ENCODE results near the gene ALDH1B1.

Gene ALDH1B1

DNA sequence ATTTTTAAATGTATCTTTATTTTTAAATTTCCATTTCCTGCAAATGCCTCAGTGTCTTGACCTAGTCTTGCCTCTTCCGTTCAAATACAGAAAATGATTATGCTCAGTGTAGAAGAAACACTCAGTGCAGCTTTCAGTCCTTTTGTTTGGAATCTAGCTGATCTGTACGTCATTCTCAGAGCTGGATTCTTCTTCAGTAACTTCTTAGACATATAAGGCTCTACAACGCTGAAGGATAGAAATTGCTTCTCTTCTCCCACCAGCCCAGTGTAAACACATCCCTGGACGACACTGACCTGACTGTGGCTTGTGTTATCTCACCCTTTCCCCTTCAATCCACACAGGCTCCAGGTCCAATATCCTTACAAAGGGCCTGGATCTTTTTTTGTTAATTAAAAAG is 3.2 kb upstream of the ALDH1B1 start:
- no peak overlapping the region for H3K27ac ChIP-seq
- TF ChIP-seq ZFX (IDR thresholded peaks at IDR 0.05), result no peak
- TF ChIP-seq, protein P1, sequence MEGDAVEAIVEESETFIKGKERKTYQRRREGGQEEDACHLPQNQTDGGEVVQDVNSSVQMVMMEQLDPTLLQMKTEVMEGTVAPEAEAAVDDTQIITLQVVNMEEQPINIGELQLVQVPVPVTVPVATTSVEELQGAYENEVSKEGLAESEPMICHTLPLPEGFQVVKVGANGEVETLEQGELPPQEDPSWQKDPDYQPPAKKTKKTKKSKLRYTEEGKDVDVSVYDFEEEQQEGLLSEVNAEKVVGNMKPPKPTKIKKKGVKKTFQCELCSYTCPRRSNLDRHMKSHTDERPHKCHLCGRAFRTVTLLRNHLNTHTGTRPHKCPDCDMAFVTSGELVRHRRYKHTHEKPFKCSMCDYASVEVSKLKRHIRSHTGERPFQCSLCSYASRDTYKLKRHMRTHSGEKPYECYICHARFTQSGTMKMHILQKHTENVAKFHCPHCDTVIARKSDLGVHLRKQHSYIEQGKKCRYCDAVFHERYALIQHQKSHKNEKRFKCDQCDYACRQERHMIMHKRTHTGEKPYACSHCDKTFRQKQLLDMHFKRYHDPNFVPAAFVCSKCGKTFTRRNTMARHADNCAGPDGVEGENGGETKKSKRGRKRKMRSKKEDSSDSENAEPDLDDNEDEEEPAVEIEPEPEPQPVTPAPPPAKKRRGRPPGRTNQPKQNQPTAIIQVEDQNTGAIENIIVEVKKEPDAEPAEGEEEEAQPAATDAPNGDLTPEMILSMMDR (conservative IDR thresholded peaks at IDR 0.05), result no peak

DNA sequence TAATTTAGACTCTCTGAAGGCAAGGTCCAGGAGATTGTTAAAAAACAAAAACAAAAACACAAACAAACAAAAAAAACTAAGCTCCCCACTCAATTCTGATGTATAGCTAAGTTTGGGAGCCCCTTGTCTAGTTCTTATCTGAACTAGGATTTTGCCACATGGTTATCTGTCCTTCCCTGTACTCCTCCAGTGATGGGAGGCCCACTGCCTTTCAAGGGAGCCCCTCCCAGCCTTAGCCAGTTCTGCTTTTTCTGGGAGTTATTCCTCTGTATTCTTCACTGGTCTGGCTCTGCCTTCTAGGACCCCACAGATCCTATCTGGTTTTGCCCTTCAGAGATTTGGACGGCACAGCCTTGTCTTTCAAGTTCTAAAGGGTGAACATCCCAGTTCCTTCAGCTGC is 2.1 kb upstream of the ALDH1B1 start:
- no peak for TF ChIP-seq ZFX (IDR thresholded peaks at IDR 0.05)
- TF ChIP-seq, protein P1 (conservative IDR thresholded peaks at IDR 0.05), result no peak
- H3K27ac ChIP-seq, result no peak overlapping the region

GRCh38 chr9:38390851-38391250 is 1.7 kb upstream of the ALDH1B1 start:
- no peak for TF ChIP-seq ZFX (IDR thresholded peaks at IDR 0.05)
- TF ChIP-seq, protein P1 (conservative IDR thresholded peaks at IDR 0.05), result no peak

DNA sequence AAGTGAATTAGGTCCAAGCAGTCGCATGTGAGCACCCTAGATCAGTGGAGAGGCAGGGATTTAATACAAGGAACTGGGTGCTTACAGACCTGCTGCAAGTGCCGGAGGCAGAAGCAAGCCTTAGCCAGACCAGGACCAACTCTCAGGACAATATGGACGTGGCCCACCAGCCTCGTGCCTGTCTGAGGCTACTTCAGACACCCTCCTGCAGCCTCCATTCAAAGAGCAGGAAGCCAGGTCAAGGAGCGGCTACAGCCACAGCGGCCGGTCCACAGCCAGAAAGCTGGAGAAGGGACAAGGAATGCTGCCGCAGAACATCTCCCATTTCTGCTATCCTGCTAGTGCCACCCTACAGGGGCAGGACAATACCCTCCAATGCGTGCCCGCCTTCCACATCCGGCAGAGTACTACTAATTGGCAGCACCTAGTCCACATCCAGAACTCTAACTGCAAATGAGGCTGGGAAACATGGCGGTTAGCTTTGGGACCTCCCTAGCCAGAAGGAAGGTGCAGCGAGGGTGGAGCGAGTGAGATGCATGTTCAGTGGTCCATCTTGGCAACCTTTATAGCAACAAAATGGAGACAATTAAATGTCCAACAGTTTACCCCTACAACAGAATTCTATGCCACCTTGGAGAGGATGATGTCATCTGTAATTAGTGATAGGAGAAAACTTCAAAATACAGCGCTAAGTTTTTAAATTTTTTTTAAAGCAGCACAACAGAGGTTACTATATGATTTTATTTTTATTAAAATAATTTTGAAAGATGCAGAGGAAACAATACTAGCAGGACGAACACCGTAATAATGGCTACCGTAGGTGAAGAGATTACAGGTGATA is 1.0 kb upstream of the ALDH1B1 start:
- no peak overlapping the region for H3K27ac ChIP-seq

More at GRCh38 chr9:38390851-38391250, 1.7 kb upstream of the ALDH1B1 start:
- H3K27ac ChIP-seq, result no peak overlapping the region

DNA sequence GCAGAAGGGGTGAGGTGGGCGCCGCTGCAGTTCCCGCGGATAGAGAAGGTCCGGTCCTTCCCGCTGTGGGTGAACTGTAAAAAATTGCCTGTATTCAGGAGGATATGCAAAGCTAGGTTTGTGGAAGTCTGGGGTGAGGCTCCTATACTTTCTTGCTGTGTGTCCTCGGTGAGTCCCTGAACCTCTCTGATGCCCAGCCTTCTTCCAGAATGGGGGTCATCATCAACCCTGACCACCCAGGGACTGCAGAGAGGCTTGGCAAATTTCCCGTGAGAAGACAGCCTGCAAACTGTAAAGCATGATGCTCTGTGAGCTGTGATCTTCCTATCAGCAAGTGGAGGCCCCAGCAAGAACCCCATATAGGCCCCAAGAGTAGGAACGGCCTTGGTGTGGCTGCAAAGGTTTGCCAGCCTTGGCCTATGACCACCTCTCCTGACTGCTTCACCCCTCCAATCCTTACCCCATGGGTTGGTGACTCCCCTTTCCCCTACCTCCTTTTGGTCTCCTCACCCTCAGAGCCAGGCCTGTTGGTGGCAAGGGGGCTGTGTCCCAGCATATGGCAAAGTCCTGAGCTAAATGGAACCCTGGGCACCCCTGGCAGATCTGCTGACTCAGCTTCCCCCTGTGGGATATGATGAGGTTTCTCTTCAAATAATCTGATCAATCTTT is 760 bp downstream of the ALDH1B1 start:
- peak; percentile 40; the same call in 1 of the 2 replicates for TF ChIP-seq ZFX (IDR thresholded peaks at IDR 0.05)
- TF ChIP-seq, protein P1 (conservative IDR thresholded peaks at IDR 0.05), result peak; percentile 32

More for the DNA sequence above, 1.0 kb upstream of the ALDH1B1 start:
- no peak for TF ChIP-seq ZFX (IDR thresholded peaks at IDR 0.05)
- TF ChIP-seq, protein P1 (conservative IDR thresholded peaks at IDR 0.05), result no peak

DNA sequence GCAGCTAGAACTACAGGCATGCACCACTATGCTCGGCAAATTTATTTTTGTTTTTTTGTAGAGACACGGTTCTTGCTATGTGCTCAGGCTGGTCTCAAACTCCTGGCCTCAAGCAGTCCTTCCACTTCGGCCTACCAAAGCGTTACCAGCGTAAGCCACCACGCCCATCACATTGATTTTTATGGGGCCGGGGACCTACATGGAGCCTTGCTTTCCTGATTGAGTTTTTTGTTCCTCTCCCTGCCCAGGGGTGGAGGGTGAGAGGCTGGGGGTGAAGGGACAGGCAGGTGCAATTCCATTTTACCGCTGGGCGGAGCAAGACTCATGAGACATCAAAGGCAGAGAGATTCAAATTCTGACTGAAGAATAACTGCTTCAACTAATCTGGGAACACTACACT is 1.9 kb downstream of the ALDH1B1 start:
- no peak overlapping the region for H3K27ac ChIP-seq
- TF ChIP-seq ZFX (IDR thresholded peaks at IDR 0.05), result no peak
- TF ChIP-seq, protein P1 (conservative IDR thresholded peaks at IDR 0.05), result no peak

More for the DNA sequence above, 760 bp downstream of the ALDH1B1 start:
- peak overlapping the region; percentile 87 for H3K27ac ChIP-seq
